HG03103 (cell line): Measurements from ENCODE around the gene COL4A6.

ENCODE experiments used
- ATAC-seq: cut with Tn5 transposase; IDR thresholded peaks from one replicate; pipeline ENCODE4 v1.9.1; 2021; ENCODE audit warnings: low read depth; ENCODE audit not compliant: unreplicated experiment

Gene COL4A6

DNA sequence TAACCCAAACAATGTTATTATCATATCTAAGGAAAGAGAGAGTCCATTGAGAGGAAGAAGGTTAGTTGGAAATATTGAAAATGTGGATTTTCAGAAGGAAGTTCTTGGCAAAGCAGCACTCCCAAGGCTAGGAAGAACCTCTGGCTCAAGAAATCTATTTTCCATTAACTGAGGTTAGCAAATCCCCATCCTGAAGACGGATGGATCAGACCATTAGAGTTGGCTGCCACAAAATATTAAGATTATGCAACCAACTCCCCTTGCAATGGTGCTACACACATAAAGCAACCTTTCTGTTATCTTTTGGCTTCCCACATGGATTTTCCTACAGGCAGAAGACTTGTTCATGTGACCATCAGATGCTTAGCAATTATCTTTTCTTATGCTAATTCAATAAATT lies 96.3 kb downstream of the COL4A6 start:
- no peak for ATAC-seq

DNA sequence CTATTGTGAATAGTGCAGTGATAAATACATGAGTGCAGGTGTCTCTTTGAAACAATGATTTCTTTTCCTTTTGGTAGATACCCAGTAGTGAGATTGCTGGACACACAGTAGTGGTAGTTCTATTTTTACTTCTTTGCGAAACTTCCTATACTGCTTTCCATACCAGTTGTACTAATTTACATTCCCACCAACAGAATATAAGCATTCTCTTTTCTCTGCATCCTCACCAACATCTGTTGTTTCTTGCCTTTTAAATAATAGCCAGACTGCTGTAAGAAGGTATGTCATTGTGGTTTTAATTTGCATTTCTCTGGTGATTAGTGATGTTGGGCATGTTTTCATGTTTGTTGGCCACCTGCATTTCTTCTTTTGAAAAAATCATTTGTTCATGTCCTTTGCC lies 105.9 kb downstream of the COL4A6 start:
- no peak for ATAC-seq

DNA sequence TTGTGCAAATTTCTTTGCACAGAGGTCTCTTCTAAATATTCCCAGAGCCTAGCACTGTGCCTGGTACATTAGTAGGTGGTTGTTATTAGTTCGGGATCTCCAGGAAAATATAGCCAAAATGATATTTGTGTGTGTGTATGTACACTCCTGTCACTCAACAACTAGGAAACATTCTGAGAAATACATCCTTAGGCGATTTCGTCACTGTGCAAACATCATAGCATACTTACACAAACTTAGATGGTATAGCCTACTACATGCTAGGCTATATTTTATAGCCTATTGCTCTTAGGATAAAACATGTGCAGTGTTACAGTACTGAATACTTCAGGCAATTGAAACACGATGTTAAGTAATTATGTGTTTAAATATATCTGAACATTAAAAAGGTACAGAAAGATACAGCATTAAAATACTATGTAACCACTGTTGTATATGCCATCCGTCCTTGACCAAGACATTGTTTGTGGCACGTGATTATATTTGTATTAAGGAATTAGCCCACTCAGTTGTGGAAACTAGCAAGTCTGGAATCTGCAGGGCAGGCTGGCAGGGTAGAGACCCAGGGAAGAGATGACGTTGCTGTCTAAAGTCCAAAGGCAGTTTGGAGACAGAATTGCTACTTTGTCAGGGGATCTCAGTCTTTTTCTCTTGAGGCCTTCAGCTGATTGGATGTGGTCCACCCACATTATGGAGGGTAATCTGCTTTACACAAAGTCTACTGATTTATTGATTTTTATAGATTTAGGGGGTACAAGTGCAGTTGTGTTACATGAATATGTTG lies 106.9 kb downstream of the COL4A6 start:
- no peak for ATAC-seq

DNA sequence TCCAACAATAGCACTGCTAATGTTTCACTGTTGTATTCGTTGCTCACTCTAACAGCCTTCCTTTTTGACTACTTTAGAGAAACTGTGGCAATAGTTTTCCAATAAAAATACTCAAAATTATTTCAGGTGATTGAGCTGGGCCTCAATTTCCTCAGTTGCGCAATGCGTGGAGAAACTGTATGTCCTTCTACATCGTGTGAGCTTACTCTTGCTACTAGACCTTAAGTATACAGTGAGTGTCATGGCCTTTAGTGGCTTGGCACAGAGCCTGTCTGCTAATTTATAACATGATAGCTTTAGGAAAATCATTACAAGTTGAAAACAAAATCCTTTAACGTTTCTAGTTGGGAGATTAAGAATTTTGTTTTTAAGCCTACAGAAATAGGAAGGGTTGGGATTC lies 114.5 kb downstream of the COL4A6 start:
- ATAC-seq = no peak

DNA sequence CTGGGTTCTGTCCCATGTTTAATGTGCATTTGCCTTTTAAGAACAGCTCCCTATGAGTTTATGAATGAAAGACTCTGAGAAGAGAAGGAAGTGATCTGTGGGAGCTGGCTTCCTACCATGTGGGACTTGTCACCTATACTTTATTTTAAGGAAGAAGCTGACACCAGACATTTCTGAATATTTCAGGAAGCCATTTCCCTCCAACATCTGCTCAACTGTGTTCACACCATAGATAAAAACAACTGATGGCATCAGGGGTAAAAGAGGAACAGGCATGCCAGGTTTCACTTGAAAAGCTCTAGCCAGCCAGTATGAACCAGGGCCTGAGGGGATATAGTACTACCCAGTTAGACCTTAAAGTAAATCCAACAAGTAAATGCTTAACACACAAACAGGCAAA lies 116.0 kb downstream of the COL4A6 start:
- no peak for ATAC-seq

DNA sequence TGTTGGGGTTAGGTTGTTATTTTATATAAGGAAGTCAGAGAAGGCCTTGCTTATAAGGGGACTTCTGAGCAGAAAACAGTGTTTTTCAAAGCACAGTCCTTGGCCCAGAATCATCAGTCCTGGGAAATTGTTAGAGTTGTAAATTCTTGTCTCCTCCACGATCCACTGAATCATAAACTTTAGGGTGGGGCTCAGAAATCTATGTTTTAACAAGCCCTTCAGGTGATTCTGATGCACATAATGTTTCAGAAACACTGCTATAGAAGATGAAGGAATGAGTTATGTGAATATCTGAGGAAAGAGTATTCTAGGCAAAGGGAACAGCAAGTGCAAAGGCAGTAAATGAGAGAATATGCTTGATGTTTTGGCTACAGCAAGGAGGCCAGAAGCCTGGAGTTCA lies 121.8 kb downstream of the COL4A6 start:
- no peak for ATAC-seq

DNA sequence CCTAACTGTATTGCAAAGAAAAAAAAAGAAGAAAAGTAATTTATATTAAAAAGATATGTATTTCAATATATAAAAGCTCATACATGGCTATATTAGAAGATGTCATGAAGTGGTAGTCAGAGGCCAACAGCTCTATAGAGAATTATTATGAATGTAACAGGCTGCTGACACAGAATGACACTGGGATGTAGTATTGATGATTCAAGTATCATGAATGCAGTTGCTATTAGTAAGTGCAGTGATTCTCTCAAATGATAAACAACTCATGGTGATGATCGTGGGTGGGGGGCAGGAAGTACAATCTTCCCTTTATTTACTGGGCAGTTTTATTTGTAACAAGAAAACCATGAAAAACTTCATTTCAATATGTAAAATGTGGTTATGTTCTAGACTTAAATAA lies 124.6 kb downstream of the COL4A6 start:
- ATAC-seq = no peak

DNA sequence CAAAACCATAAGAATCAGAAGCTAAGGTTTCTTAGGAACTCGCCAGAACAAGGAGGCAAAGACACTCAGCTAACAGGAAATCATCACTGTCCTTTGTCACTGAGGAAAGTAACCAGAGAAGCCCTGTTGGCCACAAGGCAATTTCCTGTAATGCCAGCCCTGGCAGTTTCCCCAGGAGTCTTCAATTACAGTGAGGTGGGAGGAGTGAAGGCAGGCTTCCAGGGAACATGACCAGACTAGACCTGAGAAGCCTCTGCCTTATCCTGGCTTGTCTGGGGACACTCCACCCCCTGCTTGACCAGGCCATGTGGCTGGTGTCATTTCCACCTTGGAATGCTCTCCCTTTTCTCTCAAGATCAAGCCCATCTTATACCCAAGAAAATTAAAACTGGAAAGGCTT lies 125.3 kb downstream of the COL4A6 start:
- no peak for ATAC-seq

DNA sequence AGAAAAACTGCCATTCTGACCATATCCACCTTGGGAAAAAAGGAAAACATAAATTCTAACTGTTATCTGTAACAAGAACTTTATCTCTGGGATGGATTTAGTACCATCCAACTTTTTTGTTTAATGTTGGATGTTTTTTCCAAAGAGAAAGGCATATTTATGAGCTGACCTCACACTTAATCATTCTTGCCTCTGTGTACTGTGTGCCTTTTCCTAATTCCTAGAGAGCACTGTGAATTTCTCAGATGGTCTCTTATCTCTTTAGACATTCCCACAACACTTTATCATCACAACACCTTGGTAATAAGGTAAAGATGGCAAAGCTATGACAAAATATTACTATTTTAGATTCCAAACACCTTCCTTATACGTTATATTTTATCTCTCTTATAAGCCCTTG lies 126.2 kb downstream of the COL4A6 start:
- ATAC-seq = no peak

DNA sequence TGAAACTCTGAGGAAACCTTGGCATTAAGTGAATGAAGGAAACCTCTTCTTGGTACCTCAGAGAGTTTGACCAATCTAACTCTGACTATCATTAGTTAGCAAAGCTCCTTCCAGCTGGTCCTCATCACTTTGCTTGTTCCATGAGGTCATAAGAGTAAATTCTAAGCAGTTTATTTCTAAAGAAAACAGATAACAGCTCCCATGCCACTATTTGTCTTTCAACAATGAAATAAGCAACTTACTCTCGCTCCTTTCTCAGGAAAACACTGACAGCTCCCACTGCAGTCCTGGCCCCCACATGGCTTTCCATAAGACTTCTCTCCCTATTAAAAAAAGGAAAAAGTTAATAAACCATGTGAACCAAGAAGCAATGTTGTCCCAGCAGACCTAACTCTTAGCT lies 127.7 kb downstream of the COL4A6 start:
- ATAC-seq = no peak

DNA sequence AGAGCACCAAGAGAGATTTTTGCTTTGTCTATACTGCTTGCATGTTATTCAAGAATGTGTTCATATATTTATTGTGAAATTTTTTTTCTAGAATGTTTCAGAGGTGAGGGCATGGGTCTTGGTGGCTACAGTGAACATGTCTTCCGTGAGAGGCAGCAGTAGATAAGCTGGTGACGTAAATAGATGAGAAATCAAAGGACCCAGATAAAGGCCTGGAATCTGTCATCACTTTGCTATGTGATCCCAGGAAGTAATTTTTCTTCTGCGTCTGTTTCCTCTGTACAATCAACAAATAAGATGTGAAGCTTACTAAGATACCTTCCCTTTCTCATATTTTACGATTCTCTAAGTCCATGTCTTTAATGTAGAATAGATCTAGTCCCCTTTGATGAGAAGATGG lies 129.1 kb downstream of the COL4A6 start:
- no peak for ATAC-seq

DNA sequence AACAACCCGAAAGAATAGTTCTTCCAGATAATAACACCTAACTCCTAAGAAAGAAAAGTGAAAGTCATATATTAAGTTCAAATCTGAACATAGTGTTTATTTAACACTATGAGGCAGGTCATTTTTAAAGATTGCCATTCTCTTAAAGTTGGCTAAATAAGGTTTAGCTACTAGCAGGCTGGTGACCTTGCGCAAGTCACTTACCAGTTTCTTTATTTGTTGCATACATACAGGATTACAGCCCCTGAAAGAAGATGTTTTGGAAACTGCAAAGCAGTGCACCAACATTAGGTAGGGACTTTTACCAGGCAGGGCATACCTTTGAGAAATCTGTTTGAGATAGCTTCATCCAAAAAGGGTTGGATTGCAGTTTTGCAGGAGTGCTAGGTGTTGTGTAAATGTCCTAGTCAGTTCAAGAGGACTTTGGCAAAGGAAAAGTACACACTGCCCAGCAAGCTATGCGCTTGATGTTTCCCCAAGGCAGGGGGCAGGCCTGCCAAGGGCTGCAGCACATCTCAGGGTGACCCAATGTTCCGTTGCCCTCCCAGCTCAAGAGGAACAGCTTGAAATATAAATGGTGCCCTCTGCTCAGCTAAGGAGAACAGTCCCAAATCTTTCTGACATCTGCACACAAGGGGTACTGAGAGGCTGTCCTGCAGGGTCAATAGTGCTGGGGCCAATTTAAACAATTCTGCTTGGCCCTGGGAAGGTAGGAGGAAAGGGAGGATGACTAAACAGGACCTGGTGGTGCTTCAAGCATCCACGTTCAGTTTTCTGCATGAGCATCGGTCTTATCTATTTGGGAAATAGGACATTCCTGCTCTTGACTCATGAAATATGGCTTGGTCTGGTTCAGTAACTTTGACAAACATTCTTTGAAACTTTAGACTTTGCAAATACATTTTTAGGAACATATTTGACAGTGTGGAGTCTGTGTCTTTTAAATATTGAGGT lies 130.8 kb downstream of the COL4A6 start:
- ATAC-seq = no peak

DNA sequence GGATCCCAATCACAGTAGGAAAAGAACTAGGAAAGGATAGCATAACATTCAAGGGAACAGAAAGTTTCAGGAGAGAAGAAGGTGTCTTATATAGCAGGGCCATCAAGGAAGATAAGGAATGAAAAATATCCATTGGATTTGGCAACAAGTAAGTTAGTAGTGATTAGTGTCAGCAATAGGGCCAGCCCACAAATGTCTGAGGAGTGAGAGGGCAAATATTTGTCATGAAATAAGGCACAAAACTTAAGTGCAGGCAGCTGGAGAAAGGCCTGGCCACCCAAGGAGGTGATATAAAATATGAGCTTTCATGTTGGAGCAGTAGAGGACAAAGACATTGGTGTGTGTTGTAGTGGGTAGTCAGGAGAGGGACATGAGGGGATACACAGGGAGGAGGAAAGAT lies 132.1 kb downstream of the COL4A6 start:
- ATAC-seq = no peak

DNA sequence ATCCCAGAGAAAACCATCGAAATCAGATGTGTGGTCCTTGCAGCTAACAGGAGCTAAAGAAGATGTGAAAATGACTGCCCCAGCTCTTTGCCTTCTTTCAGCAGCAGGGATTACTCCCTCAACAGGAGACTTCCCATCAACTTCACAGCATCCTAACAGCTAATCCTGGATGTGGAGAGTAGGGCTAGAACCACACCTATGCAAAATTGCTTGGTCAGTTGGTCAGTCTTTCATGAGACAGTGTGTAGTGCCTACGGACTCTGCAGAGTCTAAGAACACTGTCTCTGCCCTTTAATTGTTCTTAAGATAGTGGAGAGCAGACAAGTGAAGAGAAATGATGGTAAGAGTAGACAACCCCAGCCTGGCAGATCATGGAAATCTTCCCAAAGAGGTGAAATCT lies 133.5 kb downstream of the COL4A6 start:
- ATAC-seq = no peak

DNA sequence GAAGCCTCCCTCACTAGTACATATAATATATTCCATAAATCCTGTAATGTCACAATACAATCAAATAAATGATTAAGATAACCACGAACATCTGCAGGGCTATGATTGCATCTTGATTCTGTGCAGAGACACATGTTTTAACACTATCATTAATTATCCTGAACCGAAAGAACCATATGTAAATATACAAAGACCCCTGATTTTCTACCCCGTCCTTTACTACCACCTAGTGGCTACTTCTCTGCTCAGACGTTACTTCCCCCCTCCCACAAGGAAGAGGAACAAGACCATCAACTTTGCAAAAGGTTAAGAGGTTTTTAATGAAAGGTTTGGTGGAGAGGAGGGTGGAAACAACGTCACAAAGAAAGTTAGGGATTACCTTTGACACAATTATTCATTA lies 134.0 kb downstream of the COL4A6 start:
- no peak for ATAC-seq

DNA sequence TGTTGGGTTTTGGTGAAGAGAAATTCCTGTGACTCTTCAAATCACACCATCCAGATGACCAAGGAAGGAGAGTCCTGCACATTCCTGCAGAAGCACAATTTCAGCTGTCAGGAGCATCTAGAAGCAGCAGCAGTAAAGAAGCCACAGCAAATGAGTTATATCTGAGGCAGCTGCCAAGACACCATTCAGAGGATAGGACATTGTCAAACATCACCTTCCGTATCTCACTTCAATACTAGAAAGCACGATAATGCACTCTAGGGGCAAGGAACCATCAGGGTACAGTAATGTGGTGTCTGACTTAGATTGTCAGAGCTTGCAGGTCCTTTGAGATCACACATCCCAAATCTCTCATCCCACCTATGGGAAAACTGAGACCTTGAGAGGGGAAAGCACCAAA lies 134.5 kb downstream of the COL4A6 start:
- no peak for ATAC-seq

DNA sequence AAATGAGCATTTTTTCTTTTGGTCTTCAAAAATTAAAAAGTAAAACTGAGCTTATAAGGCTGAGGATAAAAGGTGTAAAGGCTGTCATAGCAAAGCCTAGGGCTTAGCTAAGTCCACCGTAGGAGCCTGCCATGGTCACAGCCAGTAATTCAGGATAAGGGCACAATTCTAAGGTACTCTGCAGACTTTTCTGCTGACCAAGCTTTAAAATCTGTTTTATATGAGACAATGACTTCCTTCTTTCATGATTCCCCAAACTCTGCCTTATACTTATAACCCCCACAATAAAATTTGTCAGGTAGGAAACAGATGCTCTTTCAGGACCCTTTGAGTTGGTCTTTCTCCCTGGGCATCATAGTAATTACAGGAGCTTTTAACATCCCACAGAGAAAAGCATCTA lies 138.5 kb downstream of the COL4A6 start:
- ATAC-seq = no peak

DNA sequence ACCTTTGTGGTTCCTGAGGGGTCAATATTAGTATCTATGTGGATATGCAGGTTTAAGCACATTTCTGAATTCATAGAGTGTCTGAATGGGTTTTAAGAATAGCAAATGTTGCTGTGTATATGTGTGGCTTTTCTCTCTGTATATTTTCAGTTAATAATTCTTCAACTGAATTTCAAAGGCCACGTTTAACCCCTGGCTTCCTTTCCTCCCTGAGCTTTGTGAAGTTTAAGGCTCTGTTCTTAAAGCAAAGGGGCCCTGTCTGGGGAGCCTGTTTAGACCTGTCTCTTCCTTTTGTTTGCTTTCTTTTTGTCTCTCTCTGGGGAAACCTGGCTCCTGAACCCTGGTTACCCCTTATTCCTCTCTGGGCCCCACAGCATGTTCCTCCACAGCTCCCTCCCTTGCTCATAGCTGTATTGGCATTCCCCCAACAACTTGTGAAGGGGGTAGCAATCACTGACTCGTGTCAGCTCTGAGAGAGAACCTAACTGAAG lies 139.1 kb downstream of the COL4A6 start:
- ATAC-seq = no peak

DNA sequence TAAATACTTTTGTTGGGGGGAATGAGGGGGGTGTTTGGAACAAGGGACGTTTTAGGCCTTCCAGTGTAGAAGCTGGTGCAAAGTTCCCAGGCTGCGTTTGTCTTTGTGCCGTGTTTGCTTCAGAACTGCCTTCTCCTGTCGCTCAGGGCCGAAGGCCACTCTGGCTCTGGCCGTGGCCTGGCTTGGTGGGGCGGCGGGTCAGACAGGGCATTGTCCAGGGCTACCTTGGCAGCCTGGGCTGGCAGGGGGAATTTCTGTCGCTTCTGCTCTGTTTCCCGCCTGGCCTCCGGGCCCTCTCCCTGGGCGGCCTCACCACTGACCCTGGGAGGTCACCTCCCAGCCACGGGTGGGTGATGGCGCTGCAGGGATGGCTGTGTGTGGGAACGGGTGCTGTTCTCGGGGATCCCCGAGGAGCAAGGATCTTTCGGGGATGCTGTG lies 140.0 kb downstream of the COL4A6 start:
- no peak for ATAC-seq

DNA sequence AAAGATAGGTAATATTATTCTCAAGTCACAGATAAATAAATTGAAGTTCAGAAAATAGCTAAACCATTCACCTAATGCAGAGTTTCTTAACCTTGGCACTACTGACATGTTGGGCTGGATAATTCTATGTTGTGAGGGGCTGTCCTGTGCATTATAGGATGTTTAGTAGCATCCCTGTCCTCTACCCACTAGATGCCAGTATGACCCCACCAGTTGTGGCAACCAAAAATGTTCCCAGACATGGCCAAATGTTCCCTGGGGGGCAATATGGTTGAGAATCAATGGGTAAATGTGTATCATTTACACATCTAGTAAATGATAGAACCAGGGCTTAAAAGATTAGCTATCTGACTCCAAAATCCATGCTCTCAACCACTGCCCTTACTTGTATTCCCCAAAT lies 140.9 kb downstream of the COL4A6 start:
- no peak for ATAC-seq

DNA sequence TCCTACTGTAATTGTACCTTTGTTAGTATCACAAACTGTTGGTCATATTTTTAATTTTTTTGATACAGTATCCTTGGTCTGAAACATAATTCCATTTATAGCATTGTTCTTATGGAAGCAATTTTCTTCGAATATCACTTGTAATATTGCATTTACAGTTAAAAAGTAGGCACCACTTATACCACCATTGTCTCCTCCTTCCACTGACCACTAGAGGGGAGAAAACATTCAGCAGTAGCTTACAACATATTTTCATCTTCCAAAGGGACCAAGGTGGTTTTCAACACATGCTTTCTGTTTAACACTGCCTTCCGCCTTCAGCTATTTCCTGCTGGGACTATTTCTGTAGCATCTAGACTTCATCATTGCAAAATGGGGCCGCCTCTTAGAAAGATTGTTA lies 146.2 kb downstream of the COL4A6 start:
- ATAC-seq = no peak

DNA sequence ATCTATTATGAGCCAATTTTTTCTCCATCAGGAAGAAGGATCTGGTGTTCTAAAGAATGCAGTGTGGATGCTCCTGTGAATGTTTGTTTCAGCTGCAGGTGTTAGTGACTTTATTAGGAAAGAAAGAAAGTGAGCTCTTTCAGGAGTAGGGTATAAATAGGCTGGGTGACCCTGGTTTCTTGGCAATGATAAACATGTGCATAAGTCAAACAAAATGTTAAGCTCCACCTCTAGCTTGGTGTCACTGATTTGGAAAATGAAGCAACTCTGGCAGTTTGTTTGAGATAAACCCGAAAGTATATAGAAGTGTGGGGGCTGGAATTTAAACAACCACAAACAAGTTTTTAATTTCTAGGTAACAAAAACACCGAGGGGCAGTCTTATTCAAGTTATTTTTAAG lies 152.3 kb downstream of the COL4A6 start:
- ATAC-seq = no peak
